Esophagus squamous epithelium (tissue), 4 donors: Measurements from ENCODE around the gene SUSD4.

Experiments
- CTCF ChIP-seq, 6 experiments: fragments of 450-650 bp in 4 of 6; fragments of 200-600 bp in 2 of 6; sonication (generic) in 2 of 6; IDR thresholded peaks; one replicate each; pipeline ENCODE4 v1.5.1; 2016 to 2019; ENCODE audit warnings: antibody characterized with exemption in 6 of 6, mild to moderate bottlenecking in 4 of 6, moderate library complexity in 4 of 6
- POLR2A ChIP-seq, 4 donors: fragments of 450-650 bp; IDR thresholded peaks; one replicate each; pipeline ENCODE4 v1.6.1; 2017; ENCODE audit warnings: antibody characterized with exemption in 4 of 4, mild to moderate bottlenecking in 4 of 4, moderate library complexity in 3 of 4

GRCh38 chr1:223363057-223363855 is 720 bp downstream of the SUSD4 start:
- no peak for TF ChIP-seq CTCF (IDR thresholded peaks at IDR 0.05)
- no peak for TF ChIP-seq POLR2A (IDR thresholded peaks at IDR 0.05)
